ENCODE measurements around the gene RPS15.
"Not testable (repeated sequence)": the region's sequence is repeated elsewhere in the genome, so short reads cannot be mapped to it uniquely, and the experiment has no call there.

Gene RPS15

GRCh38 chr19:1473085-1473851 is 35.1 kb downstream of the RPS15 start:
- H3K27ac ChIP-seq (ENCODE audit: low read depth, low read length, severe bottlenecking): no peak overlapping the region
- peaks cover 24% of the 10 kb centered on the region for H3K36me3 ChIP-seq (ENCODE audit: control insufficient read depth, insufficient read depth, low read length)
- H3K4me3 ChIP-seq (ENCODE audit: extremely low read depth, insufficient read depth, low read length, poor library complexity, severe bottlenecking): no peak overlapping the region
- H3K4me1 ChIP-seq (ENCODE audit: control insufficient read depth, insufficient read depth, low read length, poor library complexity, severe bottlenecking): peaks cover 13% of the 10 kb centered on the region
- 77 to 91% methylated on average over 10 to 17 of the region's 20 CpGs for WGBS, 2 experiments (ENCODE audit: insufficient coverage in 2 of 2)
- H3K9me3 ChIP-seq (ENCODE audit: control insufficient read depth, low read length): no peaks in the 10 kb centered on the region

- WGBS, 2 experiments (ENCODE audit: insufficient coverage in 2 of 2): 86 to 88% methylated on average over 30 to 31 of the region's 31 CpGs
These were observed 36.0 kb downstream of the RPS15 start for GRCh38 chr19:1474011-1474764.

GRCh38 chr19:1474765-1475351 is 36.7 kb downstream of the RPS15 start:
- Histone ChIP-seq H3K27ac (ENCODE audit: low read depth, low read length, severe bottlenecking) (no peak overlapping the region), H3K36me3 (ENCODE audit: control insufficient read depth, insufficient read depth, low read length) (peaks cover 24% of the 10 kb centered on the region), H3K4me1 (ENCODE audit: control insufficient read depth, insufficient read depth, low read length, poor library complexity, severe bottlenecking) (peaks cover 10% of the 10 kb centered on the region), H3K4me3 (ENCODE audit: extremely low read depth, insufficient read depth, low read length, poor library complexity, severe bottlenecking) (no peak overlapping the region), H3K9me3 (ENCODE audit: control insufficient read depth, low read length) (no peaks in the 10 kb centered on the region)
- WGBS, 2 experiments (ENCODE audit: insufficient coverage in 2 of 2): 92 to 94% methylated on average over 24 to 26 of the region's 26 CpGs

More at GRCh38 chr19:1474011-1474764, 36.0 kb downstream of the RPS15 start:
- H3K9me3 ChIP-seq (ENCODE audit: control insufficient read depth, low read length): no peaks in the 10 kb centered on the region
- H3K4me3 ChIP-seq (ENCODE audit: extremely low read depth, insufficient read depth, low read length, poor library complexity, severe bottlenecking): no peak overlapping the region
- H3K36me3 ChIP-seq (ENCODE audit: control insufficient read depth, insufficient read depth, low read length): peaks cover 24% of the 10 kb centered on the region
- no peak overlapping the region for H3K27ac ChIP-seq (ENCODE audit: low read depth, low read length, severe bottlenecking)
- H3K4me1 ChIP-seq (ENCODE audit: control insufficient read depth, insufficient read depth, low read length, poor library complexity, severe bottlenecking): peaks cover 10% of the 10 kb centered on the region

- H3K27ac ChIP-seq (ENCODE audit: low read depth, low read length, severe bottlenecking): no peak overlapping the region
- no peaks in the 10 kb centered on the region for H3K9me3 ChIP-seq (ENCODE audit: control insufficient read depth, low read length)
- H3K4me3 ChIP-seq (ENCODE audit: extremely low read depth, insufficient read depth, low read length, poor library complexity, severe bottlenecking): no peak overlapping the region
- peaks cover 6% of the 10 kb centered on the region for H3K4me1 ChIP-seq (ENCODE audit: control insufficient read depth, insufficient read depth, low read length, poor library complexity, severe bottlenecking)
- H3K36me3 ChIP-seq (ENCODE audit: control insufficient read depth, insufficient read depth, low read length): peaks cover 24% of the 10 kb centered on the region
- WGBS, 2 experiments (ENCODE audit: insufficient coverage in 2 of 2): 93 to 94% methylated on average over 28 to 31 of the region's 31 CpGs
These were observed 37.7 kb downstream of the RPS15 start for GRCh38 chr19:1475751-1476437.

GRCh38 chr19:1477056-1477455 is 38.9 kb downstream of the RPS15 start:
- H3K4me1 ChIP-seq (ENCODE audit: control insufficient read depth, insufficient read depth, low read length, poor library complexity, severe bottlenecking); H3K27ac ChIP-seq (ENCODE audit: low read depth, low read length, severe bottlenecking); H3K9me3 ChIP-seq (ENCODE audit: control insufficient read depth, low read length); H3K4me3 ChIP-seq (ENCODE audit: extremely low read depth, insufficient read depth, low read length, poor library complexity, severe bottlenecking): not testable (repeated sequence)
- H3K36me3 ChIP-seq (ENCODE audit: control insufficient read depth, insufficient read depth, low read length): peaks cover 24% of the 10 kb centered on the region
- 89 to 92% methylated on average over 6 of the region's 9 CpGs for whole genome bisulfite sequencing, 2 experiments (ENCODE audit: insufficient coverage in 2 of 2)

GRCh38 chr19:1478934-1479707 is 40.9 kb downstream of the RPS15 start, which contains the start of gene C19orf25:
Gene C19orf25 (minus strand): TSS chr19:1479215. CDS start chr19:1478903, 312 bp downstream.
- Histone ChIP-seq H3K36me3 (ENCODE audit: control insufficient read depth, insufficient read depth, low read length) (peaks cover 24% of the 10 kb centered on the region), H3K4me1 (ENCODE audit: control insufficient read depth, insufficient read depth, low read length, poor library complexity, severe bottlenecking) (no peaks in the 10 kb centered on the region), H3K9me3 (ENCODE audit: control insufficient read depth, low read length) (no peaks in the 10 kb centered on the region), H3K27ac (ENCODE audit: low read depth, low read length, severe bottlenecking) (peak within 1 kb of the TSS; percentile 72), H3K4me3 (ENCODE audit: extremely low read depth, insufficient read depth, low read length, poor library complexity, severe bottlenecking) (peak within 1 kb of the TSS; percentile 81)
- 2 to 3% methylated on average over 61 to 64 of the region's 71 CpGs for WGBS, 2 experiments (ENCODE audit: insufficient coverage in 2 of 2)

- Histone ChIP-seq H3K9me3 (ENCODE audit: control insufficient read depth, low read length) (no peaks in the 10 kb centered on the region), H3K36me3 (ENCODE audit: control insufficient read depth, insufficient read depth, low read length) (peaks cover 9% of the 10 kb centered on the region), H3K4me1 (ENCODE audit: control insufficient read depth, insufficient read depth, low read length, poor library complexity, severe bottlenecking) (no peaks in the 10 kb centered on the region), H3K4me3 (ENCODE audit: extremely low read depth, insufficient read depth, low read length, poor library complexity, severe bottlenecking) (no peak overlapping the region), H3K27ac (ENCODE audit: low read depth, low read length, severe bottlenecking) (no peak overlapping the region)
- 88 to 92% methylated on average over 20 to 21 of the region's 26 CpGs for WGBS, 2 experiments (ENCODE audit: insufficient coverage in 2 of 2)
These were observed 43.2 kb downstream of the RPS15 start for GRCh38 chr19:1481224-1481892.

- Histone ChIP-seq H3K9me3 (ENCODE audit: control insufficient read depth, low read length) (no peaks in the 10 kb centered on the region), H3K27ac (ENCODE audit: low read depth, low read length, severe bottlenecking) (no peak overlapping the region), H3K4me3 (ENCODE audit: extremely low read depth, insufficient read depth, low read length, poor library complexity, severe bottlenecking) (no peak overlapping the region), H3K36me3 (ENCODE audit: control insufficient read depth, insufficient read depth, low read length) (peaks cover 6% of the 10 kb centered on the region), H3K4me1 (ENCODE audit: control insufficient read depth, insufficient read depth, low read length, poor library complexity, severe bottlenecking) (no peaks in the 10 kb centered on the region)
- 91 to 95% methylated on average over 36 of the region's 36 CpGs for WGBS, 2 experiments (ENCODE audit: insufficient coverage in 2 of 2)
These were observed 43.7 kb downstream of the RPS15 start for GRCh38 chr19:1481893-1482360.

- no peaks in the 10 kb centered on the region for H3K4me1 ChIP-seq (ENCODE audit: control insufficient read depth, insufficient read depth, low read length, poor library complexity, severe bottlenecking)
- no peak overlapping the region for H3K27ac ChIP-seq (ENCODE audit: low read depth, low read length, severe bottlenecking)
- no peak overlapping the region for H3K4me3 ChIP-seq (ENCODE audit: extremely low read depth, insufficient read depth, low read length, poor library complexity, severe bottlenecking)
- no peaks in the 10 kb centered on the region for H3K9me3 ChIP-seq (ENCODE audit: control insufficient read depth, low read length)
- WGBS, 2 experiments (ENCODE audit: insufficient coverage in 2 of 2): 89 to 91% methylated on average over 28 to 36 of the region's 37 CpGs
- H3K36me3 ChIP-seq (ENCODE audit: control insufficient read depth, insufficient read depth, low read length): peaks cover under 1% of the 10 kb centered on the region
These were observed 44.4 kb downstream of the RPS15 start for GRCh38 chr19:1482361-1483130.
